KBM-7 (cell line): Measurements from ENCODE around the gene C5AR1.
"Not testable (repeated sequence)": the region's sequence is repeated elsewhere in the genome, so short reads cannot be mapped to it uniquely, and the experiment has no call there.

Experiments
- DNase-seq: peaks from one replicate; pipeline ENCODE4 v3.0.0-alpha.2; 2015
- in situ Hi-C: fragments of 300-500 bp; cut with MboI; formaldehyde crosslinking; loops from 2 replicates; pipeline ENCODE4 v1.14.3; 2020; ENCODE audit warnings: low sequenced_read_pairs, low pct_unique_long_range_greater_than_20kb, mixed read lengths

The C5AR1 gene

DNA sequence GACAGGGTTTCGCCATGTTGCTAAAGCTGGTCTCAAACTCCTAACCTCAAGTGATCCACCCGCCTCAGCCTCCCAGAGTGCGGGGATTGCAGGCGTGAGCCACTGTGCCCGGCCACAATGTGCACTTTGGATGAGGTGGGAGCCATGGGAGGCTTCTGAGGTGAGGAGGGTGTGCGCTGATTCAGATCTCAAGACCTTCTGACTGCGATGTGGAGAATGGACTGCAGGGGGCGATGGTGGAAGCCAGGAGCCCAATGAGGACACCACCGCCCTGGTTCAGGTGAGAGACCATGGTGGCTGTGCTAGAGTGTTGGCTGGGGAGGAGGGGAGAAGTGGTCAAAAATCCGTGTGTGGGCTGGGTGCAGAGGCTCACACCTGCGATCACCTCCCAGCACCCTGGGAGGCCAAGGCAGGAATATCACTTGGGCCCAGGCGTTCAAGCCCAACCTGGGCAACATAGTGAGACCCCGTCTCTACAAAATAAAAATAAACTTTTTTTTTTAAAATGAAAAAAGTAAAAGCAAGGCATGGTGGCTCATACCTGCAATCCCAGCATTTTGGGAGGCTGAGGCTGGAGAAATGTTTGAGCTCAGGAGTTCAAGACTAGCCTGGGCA lies 29.4 kb upstream of the C5AR1 start:
- peak; percentile 57 for DNase-seq
- in situ Hi-C loops = no loop called here

DNA sequence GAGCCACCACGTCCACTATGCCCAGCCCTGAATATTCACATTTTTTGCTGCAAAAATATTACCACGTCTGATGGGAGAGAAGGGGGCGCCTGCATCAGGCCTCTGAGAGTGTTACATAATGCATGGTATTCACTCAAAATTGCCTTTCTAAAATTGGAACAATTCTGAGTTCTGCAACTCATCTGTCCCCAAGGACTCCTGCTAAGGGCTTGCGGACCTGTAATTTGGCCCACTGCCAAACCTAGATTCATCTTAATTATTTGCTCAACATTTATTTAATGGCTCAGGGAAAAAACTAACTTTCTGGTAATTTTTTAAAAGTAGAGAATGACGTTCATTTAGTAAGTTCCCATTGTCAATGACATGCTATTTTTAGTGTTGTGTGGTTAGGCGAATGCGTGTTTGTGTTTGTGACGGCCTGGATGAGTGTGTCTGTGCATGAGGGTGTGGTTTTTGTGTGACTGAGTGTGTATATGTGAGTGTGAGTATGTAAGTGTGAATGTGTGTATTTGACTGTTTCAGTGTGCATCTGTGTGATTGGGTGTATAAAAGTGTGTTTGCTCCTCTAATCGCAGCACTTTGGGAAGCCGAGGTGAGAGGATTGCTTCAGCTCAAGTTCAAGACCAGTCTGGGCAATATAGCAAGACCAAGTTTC lies 26.1 kb upstream of the C5AR1 start:
- no peak for DNase-seq
- in situ Hi-C loops = no loop called here

- in situ Hi-C loops = no loop called here
- peak; percentile 80 for DNase-seq
These were observed 25.2 kb upstream of the C5AR1 start for GRCh38 chr19:47284324-47284899.

- in situ Hi-C loops = loop anchor here (10.0 kb wide), 1 partner anchor 109 kb away; no protein-coding TSS in a partner anchor
These were observed 13.6 kb upstream of the C5AR1 start for GRCh38 chr19:47296036-47296435.

DNA sequence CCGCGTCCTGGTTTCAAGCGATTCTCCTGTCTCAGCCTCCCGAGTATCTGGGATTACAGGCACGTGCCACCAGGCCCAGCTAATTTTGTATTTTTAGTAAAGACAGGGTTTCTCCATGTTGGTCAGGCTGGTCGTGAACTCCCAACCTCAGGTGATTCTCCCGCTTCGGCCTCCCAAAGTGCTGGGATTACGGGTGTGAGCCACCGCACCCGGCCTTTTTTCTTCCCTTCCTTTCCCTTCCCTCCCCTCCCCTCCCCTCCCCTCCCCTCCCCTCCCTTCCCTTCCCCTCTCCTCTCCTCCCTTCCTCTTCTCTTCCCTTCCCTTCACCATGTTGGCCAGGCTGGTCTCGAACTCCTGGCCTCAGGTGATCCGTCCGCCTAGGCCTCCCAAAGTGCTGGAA lies 8.8 kb upstream of the C5AR1 start:
- in situ Hi-C loops, DNase-seq: not testable (repeated sequence)

More at GRCh38 chr19:47296036-47296435, 13.6 kb upstream of the C5AR1 start:
- DNase-seq = peak; percentile 78

DNA sequence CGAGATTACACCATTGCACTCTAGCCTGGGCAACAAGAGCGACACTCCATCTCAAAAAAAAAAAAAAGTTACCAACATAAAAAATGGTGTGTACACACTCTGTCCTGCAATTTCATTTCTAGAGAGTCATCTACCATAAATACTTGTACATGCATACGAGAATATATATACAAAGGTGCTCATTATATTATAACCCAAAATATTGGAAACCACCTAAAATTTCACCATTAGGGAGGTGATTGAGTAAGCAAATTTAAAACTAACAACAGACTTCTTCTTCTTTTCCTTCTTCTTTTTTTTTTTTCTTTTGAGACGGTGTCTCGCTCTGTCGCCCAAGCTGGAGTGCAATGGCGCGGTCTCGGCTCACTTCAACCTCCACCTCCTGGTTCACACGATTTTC lies 7.4 kb upstream of the C5AR1 start:
- in situ Hi-C loops = no loop called here
- DNase-seq = no peak

DNA sequence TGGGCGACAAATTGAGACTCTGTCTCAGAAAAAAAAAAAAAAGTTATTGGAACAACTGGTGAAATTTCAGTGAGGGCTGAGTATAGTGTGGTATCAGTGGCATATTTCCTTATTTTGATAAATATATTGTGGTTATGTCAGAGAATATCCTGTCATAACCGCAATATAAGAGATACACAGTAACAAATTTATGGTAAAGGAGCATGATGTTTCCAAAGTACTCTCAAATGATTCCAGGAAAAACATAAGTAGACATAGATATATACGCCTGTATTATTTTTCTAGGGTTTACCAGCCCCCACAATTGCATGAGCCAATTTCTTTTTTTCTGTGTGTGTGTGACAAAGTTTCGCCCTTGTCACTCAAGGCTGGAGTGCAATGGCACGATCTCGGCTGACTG lies 5.7 kb upstream of the C5AR1 start:
- in situ Hi-C loops = no loop called here
- no peak for DNase-seq

GRCh38 chr19:47305309-47305751 lies 4.3 kb upstream of the C5AR1 start:
- in situ Hi-C loops = no loop called here

GRCh38 chr19:47306303-47306702 lies 3.4 kb upstream of the C5AR1 start:
- in situ Hi-C loops = no loop called here
- DNase-seq = no peak

More at GRCh38 chr19:47305309-47305751, 4.3 kb upstream of the C5AR1 start:
- DNase-seq = peak; percentile 77

DNA sequence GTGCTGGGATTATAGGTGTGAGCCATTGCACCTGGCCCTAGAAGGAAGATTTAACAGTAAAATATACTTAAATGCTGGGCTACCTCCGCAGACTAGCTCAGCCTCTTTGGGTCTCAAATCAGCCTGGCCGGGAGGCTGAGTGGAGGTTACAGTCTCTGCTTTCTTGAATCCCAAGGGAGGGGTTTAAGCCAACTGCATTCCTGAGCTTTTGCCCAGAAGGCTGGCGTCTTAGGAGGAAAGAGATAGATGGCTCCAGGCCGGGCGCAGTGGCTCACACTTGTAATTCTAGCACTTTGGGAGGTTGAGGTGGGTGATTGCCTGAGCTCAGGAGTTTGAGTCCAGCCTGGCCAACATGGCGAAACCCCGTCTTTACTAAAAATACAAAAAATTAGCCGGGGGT lies 623 bp upstream of the C5AR1 start:
- in situ Hi-C loops = no loop called here
- DNase-seq = no peak

GRCh38 chr19:47310323-47310722 lies 662 bp downstream of the C5AR1 start:
- no peak for DNase-seq
- in situ Hi-C loops = no loop called here

DNA sequence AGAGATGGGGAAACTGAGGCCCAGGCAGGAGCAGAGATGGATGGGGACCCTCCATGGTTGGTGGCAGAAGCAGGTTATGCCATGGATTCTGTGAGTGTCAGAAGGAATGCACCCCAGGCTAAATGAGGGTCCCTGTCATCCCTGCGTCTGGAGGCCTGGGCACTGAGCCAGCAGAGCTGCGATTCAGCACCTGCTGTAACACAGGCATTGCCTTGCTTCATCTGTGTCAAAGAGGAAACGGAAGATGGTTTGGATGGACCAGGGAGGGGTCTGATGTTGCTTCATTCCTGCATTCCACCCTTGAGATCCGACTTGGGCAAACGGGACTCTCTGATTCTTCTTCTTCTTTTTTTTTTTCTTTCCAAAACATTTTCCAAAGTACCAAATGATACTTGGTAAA lies 1.2 kb downstream of the C5AR1 start:
- in situ Hi-C loops = no loop called here
- DNase-seq = peak; percentile 48

GRCh38 chr19:47312366-47313006 lies 2.8 kb downstream of the C5AR1 start:
- in situ Hi-C loops = no loop called here
- no peak for DNase-seq

- in situ Hi-C loops = no loop called here
- no peak for DNase-seq
These were observed 4.2 kb downstream of the C5AR1 start for GRCh38 chr19:47313754-47314295.

DNA sequence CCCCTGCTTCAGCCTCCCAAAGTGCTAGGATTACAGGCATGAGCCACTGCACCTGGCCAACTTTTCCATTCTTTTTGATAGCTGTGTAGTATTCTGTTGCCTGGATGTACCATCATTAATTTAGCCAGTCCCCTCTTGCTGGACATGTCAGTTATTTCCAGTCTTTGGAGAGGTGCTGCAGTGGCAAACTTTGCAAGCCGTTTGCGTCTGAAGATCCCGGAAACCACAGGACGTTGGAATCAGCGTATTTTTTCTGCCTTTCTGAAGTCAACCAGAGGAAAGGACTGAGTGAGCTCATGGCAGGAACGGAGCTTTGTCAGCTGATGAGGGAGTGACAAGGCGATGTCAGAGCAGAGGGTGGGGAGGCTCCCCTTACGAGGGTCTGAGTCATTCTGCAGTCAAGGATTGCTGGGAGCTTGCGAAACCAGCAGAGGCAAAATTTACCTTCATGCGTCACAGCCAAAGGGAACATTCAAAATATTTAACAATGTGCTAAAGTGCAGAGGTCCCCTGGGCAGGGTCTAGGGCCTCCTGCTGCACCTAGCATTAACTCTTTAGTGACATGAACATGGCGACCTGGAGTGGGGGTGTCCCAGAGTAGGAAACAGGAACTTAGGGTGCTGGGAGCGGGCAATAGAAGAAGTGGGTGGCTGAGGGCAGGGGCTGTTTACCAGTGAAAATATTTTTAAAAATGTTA lies 5.6 kb downstream of the C5AR1 start:
- peak; percentile 86 for DNase-seq
- in situ Hi-C loops = no loop called here

DNA sequence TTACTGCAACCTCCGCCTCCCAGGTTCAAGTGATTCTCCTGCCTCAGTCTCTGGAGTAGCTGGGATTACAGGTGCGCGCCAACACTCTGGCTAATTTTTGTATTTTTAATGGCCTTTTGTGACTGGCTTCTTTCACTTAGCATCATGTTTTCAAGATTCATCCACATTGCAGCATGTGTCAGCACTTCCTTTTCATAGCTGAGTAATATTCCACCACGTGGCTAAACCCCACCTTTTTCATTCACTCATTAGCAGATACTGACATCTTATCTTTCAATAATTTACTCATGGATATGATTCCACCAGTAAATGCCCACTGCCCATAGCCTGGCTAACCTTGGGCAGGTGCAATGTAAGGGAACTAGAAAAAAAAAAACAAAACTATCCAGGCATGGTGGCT lies 6.9 kb downstream of the C5AR1 start:
- DNase-seq = no peak
- in situ Hi-C loops = no loop called here

- DNase-seq = no peak
- in situ Hi-C loops = no loop called here
These were observed 10.5 kb downstream of the C5AR1 start for GRCh38 chr19:47319923-47320871.

DNA sequence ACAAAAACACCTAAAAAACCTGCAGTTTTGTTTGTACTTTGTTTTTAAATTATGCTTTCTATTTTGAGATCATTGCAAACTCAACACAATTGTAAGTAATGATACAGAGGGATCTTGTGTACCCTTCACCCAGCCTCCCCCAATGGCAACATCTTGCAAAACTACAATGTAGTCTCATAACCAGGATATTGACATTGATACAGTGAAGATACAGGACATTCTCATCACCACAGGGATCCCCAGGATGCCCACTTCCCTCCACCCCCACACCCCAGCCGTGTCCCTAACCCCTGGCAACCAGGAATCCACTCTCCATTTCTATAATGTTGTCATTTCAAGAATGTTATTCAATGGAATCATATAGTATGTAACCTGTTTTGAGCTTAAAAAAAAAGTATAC lies 12.0 kb downstream of the C5AR1 start:
- in situ Hi-C loops = no loop called here
- DNase-seq = no peak
